Activated T-cell treated with anti-CD3 and anti-CD28 coated beads, Interleukin-2, amount 50 U/mL, for 48 hours (primary cell): ENCODE measurements around the gene IL20.

Source experiments
- DNase-seq, 2 experiments: peaks; one replicate each; pipeline ENCODE4 v3.0.0-alpha.2; 2020

Gene IL20, protein sequence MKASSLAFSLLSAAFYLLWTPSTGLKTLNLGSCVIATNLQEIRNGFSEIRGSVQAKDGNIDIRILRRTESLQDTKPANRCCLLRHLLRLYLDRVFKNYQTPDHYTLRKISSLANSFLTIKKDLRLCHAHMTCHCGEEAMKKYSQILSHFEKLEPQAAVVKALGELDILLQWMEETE

DNA sequence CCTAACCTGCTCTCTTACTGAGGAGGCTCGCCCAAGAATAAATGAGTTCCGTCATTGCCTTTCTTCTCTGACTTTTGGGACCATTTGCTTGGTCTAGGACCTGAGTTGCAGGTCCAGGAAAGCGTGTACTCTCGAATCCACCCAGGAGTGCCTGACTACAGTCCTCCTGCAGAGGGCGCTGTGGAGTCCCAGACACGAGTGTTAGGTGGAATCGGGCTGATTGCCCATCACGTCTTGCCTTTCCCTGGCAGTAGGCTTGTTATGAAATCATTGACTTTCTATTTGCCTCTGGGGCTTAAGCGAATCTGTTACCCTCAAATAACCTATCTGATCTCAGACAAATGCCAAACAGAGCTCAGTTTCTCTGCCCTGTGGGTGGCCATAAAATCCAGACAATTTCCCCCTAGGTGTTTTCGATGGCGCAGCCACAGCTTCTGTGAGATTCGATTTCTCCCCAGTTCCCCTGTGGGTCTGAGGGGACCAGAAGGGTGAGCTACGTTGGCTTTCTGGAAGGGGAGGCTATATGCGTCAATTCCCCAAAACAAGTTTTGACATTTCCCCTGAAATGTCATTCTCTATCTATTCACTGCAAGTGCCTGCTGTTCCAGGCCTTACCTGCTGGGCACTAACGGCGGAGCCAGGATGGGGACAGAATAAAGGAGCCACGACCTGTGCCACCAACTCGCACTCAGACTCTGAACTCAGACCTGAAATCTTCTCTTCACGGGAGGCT, at the start of gene IL20:
Gene IL20 (plus strand): TSS at position 685 of the 733 bp plus-strand sequence. CDS start 230 bp downstream, outside the sequence.
- peak; percentile 94 to 98 for DNase-seq

DNA sequence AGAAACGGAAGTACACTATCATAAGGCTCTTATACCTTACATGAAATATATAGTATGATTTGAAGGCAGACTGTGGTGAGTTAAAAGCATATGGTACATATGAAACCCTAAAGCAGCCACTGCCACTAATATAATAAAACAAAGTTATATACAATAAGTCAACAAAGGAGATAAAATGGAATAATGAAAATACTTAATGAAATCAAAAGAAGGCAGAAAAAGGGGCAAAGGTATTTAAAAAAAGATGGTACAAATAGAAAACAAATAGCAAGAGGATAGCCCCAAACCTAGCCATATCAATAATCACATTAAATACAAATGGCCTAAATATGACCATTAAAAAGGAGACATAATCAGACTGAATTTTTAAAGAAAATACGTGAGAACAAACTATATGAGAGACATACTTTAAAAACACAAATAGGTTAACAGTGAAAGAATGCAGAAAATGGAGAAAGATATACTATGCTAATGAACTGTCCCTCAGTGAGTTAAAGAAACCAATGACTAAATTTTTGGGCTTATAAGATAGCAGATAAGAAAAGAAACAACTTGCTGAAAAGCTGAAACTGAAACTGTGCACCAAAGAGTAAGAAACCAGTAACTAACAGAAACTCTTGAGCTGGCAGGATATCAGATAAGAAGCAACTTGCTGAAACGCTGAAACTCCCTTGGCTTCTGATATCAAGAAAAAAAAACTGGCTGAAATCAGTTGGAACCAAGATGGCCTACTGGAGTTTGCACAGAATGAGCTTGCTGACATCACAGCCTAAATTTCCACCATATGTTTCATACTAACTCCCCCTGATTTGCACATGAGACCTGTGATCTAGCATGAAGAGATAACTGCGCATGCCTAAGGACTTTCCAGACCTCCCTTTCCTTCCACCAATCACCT, 48.8 kb upstream of the IL20 start:
- DNase-seq: no peak

DNA sequence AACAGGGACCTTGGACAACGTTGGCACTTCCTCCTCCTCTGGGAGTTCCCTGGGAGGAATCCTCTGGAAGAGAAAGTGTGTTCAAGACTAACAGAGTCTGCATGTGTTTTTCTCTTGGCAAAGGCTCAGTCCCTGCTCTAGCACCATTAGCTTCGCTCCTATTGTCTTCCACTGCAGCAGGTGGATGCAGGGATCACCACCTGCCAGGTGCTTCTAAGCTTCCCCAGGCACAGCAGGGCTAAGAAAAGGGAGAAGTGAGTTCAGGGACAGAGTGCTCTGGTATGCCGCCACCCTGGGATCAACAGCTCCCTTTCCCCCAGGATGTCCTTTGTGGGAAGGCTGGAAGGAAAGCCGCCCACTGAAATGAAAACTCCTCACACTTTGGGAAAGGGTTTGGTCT, 43.9 kb upstream of the IL20 start:
- no peak for DNase-seq

DNA sequence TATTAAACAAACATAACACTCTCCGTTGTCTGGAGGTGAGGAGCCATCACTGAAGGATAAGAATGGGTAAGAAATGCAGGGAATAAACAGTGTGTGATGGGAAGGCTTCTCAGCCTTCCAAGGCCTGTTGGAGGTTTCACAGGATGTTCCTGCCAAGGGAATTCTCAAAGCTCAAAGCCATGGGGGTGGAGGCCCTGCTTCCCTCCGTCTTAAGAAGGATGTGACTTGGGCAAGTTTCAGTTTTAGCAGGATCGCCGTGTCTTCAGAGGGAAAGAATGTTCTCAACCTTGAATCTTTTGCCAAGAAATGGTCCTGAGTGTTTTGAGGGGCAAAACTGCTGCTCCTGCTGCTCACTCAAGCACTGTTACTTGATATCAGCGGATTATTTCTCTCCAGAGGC, 41.7 kb upstream of the IL20 start:
- no peak for DNase-seq

DNA sequence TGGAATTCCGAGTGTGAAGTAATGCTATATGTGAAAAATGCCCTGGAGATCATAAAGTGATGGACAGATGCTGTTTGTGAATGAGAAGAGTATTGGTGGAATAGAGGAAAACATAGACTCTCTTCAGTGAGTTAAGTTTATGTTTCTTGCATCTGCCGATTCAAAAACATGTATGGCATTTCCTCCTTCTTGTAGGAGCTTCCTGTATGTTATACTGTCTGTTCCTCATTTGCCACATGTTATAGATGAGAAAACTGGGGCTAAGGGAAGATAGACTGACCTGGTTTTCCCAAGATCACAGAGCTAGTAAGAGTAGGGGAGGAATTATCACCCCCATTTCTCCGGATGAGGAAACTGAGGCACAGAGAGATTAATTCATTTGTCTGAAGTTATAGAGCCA, 41.1 kb upstream of the IL20 start:
- DNase-seq: no peak

DNA sequence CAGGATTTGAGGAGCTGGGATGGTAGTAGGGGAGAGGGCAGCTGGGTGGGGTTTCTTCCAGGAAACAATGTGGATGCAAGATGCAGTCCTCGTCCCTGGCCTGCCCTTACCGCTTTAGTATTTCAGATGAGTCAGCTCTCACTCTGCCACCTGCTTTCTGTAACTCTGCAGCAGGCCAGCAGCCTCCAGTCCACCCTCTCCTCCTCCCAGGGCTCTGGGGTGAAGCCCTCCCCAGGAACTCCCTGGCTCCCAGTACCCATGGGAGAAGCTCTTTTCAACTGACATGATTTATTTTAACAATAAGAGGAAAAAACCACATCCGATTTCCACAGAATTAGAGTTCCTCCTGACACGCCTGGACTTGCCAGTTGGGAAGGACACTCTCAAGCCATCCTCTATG, 39.0 kb upstream of the IL20 start:
- DNase-seq: no peak

DNA sequence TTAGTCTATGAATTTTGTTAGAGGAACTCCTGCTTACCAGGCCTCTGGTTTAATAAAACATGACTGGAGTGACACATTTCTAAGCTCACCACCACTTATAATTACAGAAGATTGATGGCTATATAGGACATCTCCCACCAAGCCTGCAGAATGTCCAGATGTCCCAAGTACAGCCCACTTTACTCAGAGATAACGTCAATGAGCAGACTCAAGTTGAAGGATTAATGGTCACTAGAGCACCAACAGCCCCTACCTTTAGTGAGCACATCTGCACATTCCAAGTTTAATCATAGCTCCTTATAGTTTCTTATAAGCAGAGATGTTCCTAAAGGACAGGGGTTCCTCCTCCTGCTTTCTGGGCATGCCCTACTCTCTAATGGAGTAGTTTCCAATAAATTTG, 37.4 kb upstream of the IL20 start:
- no peak for DNase-seq

DNA sequence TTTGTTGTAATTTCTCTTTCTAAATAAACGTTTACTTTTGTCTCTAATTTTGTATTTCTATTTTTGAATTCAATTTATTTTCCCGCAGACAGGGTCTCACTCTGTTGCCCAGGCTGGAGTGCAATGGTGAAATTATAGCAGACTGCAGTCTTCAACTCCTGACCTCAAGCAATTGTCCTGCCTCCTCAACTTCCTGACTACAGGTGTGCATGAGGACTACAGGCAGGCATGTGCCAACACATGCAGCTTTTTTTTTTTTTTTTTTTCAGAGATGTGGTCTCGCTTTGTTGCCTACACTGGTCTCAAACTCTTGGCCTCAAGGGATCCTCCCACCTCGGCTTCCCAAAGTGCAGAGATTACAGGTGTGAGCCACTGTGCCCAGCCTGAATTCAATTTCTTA, 36.7 kb upstream of the IL20 start:
- DNase-seq: no peak

DNA sequence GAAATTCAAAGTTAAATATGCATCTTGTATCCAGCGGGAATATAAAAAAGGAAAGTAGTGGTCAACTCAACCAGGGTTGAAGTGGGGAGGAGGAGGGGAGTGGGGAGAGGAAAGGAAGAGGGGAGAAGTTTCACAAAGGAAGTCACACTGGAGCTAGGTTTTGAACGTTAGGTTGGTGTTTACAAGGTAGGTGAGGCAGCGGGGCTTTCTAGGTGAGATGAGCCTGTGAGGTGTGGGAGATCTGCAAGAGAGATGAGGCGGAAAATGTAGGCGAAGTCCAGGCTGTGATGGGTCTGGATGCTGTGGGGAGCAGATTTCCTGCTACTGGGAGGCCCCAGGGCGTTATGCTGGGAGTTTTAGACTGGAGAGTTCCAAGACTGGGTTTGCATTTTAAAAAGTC, 36.1 kb upstream of the IL20 start:
- no peak for DNase-seq

DNA sequence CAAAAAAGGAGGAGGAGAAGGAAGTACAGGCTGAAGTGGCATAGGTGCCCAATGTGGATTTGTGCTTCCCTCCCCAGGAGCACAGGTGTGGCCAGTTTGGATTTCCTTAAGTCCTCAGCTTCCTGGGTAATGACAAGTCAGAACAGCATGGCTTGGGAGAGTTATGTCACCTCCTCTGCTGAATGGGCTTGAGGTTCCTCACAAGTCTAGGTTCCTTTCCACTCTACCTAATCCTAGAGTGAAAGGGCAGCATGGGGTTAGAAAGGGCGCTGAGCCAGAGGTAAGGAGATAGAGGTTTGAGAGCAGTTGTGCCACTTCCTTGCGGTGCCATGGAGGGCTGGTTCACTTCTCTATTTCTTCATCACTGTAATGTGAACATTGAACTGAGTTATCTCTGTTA, 35.5 kb upstream of the IL20 start:
- no peak for DNase-seq

DNA sequence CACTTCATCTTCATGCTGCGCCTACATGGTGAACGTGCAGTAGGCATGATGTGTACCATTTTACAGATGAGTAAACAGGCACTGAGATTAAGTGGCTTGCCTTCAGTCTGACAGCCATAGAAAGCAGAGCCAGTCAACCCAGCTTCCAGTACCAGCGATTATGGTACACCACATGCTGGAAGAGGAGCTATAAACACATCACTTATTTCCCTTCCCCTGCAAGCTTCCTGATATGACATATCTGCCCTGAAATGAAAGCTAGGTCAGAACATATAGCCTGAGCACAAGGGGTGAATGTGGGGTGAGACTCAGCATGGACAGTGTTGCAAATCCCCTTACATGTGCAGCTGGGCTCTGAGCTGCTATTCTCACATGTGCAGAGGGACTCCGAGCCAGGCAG, 33.8 kb upstream of the IL20 start:
- no peak for DNase-seq

DNA sequence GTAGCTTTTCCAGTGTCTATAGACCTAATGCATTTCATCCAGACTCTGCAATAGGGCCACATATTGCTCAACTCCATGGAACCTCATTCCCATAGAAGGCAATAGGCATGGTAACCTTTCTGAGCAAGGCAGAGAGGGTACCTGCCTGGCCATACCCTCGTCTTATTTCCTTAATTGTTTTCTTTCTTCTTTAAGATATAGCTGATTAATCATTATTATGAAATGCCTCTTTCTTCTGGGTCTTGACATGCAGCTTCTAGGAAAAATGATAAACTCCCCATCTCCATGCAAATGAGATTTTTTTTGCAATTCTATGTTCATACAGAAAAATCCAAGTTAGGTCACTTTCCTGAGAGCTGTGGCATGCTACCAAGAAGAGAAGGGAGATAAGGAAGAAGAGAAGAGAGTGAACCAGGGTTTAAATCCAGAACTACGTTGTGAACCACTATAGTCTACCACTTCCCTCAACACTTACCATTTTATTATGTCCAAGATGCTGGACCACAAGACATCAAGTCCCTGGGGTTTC, 33.0 kb upstream of the IL20 start:
- DNase-seq: no peak

DNA sequence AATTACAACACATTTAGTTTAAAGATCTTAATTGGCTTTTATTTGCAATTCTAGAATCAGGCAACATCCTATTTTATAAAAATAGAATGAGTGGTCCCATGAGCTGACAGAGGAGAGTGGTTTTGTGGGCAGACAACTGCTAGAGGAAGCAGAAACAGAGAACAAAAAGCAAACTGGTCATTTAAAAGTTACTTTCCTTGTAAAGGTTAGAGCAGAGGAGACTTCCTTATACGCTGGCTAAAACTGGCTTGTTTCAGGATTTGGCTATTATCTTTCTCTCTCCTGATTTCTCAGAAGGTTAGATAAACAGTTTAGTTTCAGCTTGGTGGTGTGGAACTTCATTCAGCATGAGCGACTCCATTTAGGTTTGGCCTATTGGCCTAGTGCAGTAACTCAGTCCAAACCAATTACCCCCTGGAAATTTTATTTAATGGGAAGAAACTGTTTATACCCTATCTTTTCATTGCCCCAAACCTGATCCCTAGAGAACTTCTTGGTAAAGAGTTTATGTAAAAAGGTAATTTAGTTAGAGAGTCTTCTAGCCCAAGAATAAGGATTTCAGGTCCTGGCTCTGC, 32.2 kb upstream of the IL20 start:
- DNase-seq: no peak

DNA sequence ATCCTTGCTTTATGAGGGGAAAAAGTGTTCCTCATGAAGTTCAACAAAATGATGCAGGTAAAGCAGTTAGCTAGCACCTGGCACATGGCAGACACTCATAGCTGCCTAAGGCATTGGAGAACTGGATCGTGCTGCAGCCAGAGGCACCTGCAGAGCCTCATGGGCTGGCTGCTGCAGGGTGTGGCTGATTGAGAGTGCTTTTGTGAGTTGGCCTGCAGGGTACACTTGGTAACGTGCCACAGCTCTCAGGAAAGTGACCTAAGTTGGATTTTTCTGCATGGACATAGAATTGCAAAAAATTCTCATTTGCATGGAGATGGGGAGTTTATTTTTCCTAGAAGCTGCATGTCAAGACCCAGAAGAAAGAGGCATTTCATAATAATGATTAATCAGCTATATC, 31.6 kb upstream of the IL20 start:
- DNase-seq: no peak

DNA sequence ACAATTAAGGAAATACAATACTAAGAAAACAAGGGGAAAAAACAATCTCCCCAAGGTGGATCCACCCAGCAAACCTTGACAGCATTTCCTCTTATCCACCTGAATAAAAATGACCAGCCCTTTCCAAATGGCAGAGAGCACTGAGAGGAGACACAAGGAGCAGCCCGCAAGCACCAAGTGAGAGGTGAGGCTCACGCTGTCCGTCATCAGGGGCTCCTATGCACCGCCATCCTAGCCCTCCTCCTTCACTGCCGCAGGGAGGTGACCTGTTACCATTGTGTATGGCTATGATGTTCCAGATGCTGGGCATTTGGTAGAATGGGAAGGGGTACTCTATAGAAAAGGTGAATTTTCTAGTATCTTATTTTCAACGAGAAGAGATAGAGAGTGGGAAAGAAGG, 31.2 kb upstream of the IL20 start:
- no peak for DNase-seq

DNA sequence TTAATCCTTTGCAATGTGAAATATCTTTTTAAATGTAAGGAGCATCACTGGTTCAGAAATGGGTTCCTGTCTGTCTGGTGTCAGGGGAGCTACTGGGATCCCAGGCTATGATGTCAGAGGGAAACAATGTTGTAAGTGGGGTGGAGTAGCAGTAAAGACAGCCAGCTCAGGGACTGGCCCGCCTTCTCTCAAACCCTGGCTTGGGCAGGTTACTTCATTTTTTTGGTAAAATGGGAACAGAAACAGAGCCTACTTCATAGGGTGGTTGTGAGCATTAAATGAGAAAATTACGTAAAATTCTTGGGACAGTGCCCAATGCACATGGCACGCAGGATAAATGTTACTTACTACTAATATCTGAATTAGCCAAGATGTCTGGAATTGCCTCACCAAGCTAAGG, 30.7 kb upstream of the IL20 start:
- DNase-seq: no peak

DNA sequence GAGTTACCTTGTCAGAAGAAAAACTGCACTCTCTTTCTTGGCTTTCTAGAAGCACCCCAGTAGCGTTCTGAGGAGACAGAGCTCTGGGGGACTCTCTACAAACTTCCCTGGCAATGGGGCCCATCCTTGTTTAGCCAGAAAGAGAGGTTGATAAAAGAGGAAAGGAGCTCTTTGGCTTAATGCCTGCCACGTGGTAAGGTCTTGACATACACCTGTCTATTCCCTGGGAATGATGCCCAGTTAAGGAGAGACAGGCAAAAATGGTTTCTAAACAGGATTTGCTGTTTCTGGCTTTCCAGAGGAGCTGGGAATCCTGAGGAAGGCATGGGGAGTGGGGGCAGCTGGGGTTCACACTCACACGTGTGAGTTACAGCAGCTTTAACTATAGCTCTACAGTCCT, 30.2 kb upstream of the IL20 start:
- DNase-seq: no peak

DNA sequence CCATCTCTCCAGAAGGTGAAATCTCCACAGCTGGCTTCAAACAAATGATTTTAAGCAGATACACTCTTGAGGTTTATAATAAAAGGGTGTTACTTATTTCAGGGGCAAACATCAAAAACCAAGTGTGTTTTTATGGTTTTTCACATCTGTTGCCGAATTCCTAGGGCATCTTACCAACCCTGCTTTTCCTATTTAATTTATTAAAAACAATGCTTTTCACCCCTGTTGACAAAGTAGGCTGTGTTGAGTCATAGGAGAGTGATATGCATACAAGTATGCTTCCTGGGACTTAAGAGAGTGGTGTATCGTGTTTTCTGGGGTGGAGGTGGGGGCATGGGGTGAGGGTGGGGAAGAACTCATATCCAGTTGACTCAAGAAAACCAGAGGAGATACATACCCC, 29.3 kb upstream of the IL20 start:
- DNase-seq: no peak

DNA sequence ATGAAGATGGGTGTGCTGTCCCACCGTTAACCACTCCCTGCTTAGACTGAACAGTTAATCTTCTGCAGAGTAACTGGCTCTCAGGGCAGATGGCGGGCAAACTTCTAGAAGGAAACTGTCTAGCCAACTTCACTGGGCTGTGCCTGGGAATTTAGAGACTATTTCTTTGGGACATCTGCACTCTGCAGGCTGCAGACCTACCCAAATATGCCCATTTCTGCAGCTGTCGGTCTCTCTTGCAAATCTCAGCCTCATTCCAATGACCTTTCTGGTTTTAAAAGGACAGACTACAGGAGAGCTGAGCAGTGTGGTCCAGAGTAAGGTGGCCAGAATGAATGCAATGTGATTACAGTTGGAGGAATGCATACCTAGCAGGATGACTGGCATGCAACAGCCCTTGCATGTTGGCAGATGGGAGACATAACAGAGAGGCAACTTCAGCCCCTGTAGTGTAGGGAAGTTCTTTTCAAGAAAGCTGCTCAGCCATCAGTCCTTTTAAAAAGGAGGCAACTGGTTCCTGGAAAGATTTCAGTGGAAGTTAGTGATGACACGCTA, 26.3 kb upstream of the IL20 start:
- DNase-seq: peak in 1 of 2 experiments; percentile 9

DNA sequence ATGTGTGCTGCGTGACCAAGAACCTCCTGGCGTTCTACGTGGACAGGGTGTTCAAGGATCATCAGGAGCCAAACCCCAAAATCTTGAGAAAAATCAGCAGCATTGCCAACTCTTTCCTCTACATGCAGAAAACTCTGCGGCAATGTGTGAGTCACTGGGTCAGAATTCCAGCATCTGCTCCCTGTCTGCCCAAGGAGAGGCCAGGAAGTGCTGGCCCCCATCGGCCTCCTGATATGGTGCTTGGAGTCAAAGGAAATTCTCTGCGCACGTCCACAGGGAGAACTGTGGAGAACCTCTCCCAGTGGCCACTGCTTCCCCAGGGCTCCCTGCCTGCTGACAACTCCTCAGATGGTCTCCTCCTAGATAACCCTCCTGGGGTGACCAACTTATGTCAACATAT, 25.6 kb upstream of the IL20 start:
- peak in 1 of 2 experiments; percentile 14 for DNase-seq

DNA sequence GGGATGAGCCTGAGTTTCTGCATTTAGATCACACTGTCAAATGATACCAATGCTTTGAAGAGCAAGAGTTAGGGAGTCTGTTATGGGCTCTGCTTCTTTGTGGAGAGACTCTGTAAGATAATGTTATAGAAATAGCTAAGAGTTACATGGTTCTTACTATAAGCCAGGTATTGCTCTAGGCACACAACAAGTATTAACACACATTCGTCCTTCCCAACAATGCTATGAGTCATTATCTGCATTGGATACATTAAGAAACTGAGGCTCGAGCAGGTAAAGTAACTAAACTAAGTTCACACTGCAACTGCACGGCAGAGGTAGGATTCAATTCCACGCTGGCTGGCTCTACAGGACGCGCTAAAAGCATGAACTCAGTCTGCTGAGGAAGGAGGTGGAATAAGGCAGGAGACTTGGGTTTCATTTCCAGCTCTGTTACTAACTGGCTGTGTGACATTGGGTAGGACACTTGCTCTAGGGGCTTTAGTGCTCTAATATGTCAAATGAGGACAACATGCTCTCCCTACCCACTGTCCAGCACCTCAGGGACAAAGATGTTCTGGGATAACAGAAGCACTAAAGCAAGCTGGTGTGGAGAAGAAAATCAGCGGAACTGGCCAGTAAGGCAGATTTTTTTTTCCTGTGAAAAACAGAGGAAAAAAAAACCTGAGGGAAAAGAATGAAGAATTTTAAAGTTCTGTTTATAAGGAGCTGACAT, 23.7 kb upstream of the IL20 start:
- DNase-seq: peak in 1 of 2 experiments; percentile 2

DNA sequence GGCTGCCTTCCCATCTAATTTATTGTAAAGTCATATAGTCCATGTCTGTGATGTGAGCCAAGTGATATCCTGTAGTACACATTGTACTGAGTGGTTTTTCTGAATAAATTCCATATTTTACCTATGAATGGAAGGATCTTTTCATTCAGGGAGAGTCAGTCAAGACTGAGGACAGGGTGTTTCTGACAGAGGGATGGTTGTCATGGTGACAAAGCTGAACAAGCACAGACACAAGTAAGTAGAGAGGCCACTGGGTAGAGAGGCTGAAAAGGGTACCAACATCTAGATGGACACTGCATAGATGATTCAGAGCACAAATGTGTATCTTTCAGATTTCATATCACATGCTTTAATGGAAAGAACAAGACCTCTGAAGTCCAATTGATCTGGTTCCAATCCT, 22.6 kb upstream of the IL20 start:
- no peak for DNase-seq
